ENCODE measurements around the gene RAPGEF1. TPM values are rescaled to one million over a fixed set of nuclear protein-coding genes. Genes with fewer than 3 reads are reported as not detected.

RAPGEF1 gene
- total and polyA plus RNA-seq, 2 of the 13 experiments (the other 11 are each of a cell fraction or from before 2014, with no cell fraction given) = 21.2 to 38.9 TPM

DNA sequence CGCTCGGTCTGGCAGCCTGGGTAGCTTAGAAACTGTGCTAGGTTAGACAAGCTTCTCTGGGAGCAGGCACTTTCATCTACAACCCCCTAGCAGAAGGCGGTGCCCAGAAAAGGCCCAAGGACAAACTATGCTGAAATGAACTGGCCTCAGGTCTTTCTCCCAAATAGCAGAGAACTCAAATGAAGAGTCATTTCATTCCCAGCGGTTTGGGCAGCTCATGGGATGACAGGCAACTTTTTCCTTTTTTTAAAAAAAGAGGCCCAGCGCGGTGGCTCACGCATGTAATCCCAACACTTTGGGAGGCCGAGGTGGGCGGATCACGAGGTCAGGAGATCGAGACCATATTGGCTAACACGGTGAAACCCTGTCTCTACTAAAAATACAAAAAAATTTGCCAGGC, 2.5 kb downstream of the RAPGEF1 start:
- CTCF ChIA-PET (ENCODE audit: low intra/inter-chr PET ratio, low total read pairs) = interaction anchor here (8.4 kb wide), 1 partner anchor 146 kb away, joined by 185 read pairs; no protein-coding TSS in a partner anchor
- H3K4me2 ChIP-seq (ENCODE audit: low read depth, low read length) = peak overlapping the region; percentile 66
- H4K20me1 ChIP-seq (ENCODE audit: insufficient read depth, low read length) = peaks cover 3% of the 10 kb centered on the region; the same call in 1 of the 2 replicates
- intact Hi-C loops (cut with micrococcal nuclease; ENCODE audit: unreplicated experiment) = no loop called here
- POLR2A ChIA-PET = interaction anchor here (0.9 to 1.1 kb wide), 2 partner anchors 131 to 134 kb away, joined by 3 to 4 read pairs; no protein-coding TSS in a partner anchor
- peak overlapping the region; percentile 53 for H3K27ac ChIP-seq (ENCODE audit: extremely low read length, insufficient read depth, low read length)
- no peaks in the 10 kb centered on the region for H3K9me3 ChIP-seq (ENCODE audit: low read length)
- in situ Hi-C loops (cut with HindIII; ENCODE audit: extremely low pct_ligation_motif_present, low pct_unique_long_range_greater_than_20kb) = loop anchor here (10.0 to 25.0 kb wide), 2 partner anchors 83 to 350 kb away; partner anchors contain the start of gene PRRC2B
- no peaks in the 10 kb centered on the region for H3K36me3 ChIP-seq (replicated peaks in 1 of 2; ENCODE audit: control insufficient read depth in 1 of 2, insufficient read depth in 2 of 2, low read length in 2 of 2)
- BruUV-seq (replicated peaks) = no TSS peak
- FAIRE-seq (no peak), ATAC-seq (no peak), DNase-seq (ENCODE audit: low spot score) (no peak)
- H3K9ac ChIP-seq (ENCODE audit: insufficient read depth, low read depth, low read length) = no peak overlapping the region
- TF ChIP-seq, protein P1, sequence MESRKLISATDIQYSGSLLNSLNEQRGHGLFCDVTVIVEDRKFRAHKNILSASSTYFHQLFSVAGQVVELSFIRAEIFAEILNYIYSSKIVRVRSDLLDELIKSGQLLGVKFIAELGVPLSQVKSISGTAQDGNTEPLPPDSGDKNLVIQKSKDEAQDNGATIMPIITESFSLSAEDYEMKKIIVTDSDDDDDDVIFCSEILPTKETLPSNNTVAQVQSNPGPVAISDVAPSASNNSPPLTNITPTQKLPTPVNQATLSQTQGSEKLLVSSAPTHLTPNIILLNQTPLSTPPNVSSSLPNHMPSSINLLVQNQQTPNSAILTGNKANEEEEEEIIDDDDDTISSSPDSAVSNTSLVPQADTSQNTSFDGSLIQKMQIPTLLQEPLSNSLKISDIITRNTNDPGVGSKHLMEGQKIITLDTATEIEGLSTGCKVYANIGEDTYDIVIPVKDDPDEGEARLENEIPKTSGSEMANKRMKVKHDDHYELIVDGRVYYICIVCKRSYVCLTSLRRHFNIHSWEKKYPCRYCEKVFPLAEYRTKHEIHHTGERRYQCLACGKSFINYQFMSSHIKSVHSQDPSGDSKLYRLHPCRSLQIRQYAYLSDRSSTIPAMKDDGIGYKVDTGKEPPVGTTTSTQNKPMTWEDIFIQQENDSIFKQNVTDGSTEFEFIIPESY (CRISPR knock-in tag; IDR thresholded peaks at IDR 0.05) = peak; percentile 35; the same call in 1 of the 2 replicates
- no peak for TF ChIP-seq NFE2L1 (CRISPR knock-in tag; IDR thresholded peaks at IDR 0.05; ENCODE audit: borderline replicate concordance)
- no peak for TF ChIP-seq ZNF766 (CRISPR knock-in tag; IDR thresholded peaks at IDR 0.05; ENCODE audit: borderline replicate concordance)
- peaks cover 64% of the 10 kb centered on the region for H3K4me1 ChIP-seq (ENCODE audit: insufficient read depth, low read length)
- no peaks in the 10 kb centered on the region for H3K27me3 ChIP-seq (ENCODE audit: control insufficient read depth in 1 of 2, insufficient read depth in 2 of 2, low read length in 2 of 2)
- 80% methylated on average over 12 of the region's 12 CpGs for WGBS (ENCODE audit: low lambda C conversion rate)
- H3K79me2 ChIP-seq (ENCODE audit: insufficient read depth, low read length) = peaks cover 60% of the 10 kb centered on the region
- H2AFZ ChIP-seq (ENCODE audit: low read length) = no peak overlapping the region
- H3K4me3 ChIP-seq (replicated peaks in 1 of 3; ENCODE audit: insufficient read depth in 1 of 3, low read depth in 2 of 3, low read length in 3 of 3) = peak overlapping the region in 1 of 3 experiments; percentile 37; a peak in 1 of 6 replicates

DNA sequence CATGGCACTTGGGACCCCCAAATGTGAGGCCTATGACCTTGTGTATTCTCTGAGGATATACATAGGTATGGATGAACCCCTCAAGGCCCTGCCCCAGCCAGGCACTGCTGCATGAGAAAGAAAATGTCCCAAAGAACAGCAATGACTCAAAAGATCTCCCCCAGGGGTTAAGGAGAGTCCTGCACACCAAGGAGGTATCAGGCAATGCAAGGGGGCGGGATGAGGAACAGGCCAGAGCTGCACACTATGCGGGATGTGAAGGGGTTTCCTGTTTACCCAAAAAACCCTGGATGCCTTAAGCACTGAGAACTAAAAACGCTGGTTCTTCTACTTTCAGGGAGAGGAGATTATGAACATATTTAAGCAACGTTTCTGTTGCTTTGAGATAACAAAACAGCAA, 3.4 kb downstream of the RAPGEF1 start:
- Histone ChIP-seq H3K27ac (ENCODE audit: extremely low read length, insufficient read depth, low read length) (peak overlapping the region; percentile 53), H3K4me2 (ENCODE audit: low read depth, low read length) (peak overlapping the region; percentile 66), H3K9me3 (ENCODE audit: low read length) (no peaks in the 10 kb centered on the region), H3K4me1 (ENCODE audit: insufficient read depth, low read length) (peaks cover 74% of the 10 kb centered on the region), H3K79me2 (ENCODE audit: insufficient read depth, low read length) (peaks cover 70% of the 10 kb centered on the region), H3K9ac (ENCODE audit: insufficient read depth, low read depth, low read length) (peak overlapping the region; percentile 42), H2AFZ (ENCODE audit: low read length) (no peak overlapping the region), H3K27me3 (ENCODE audit: control insufficient read depth in 1 of 2, insufficient read depth in 2 of 2, low read length in 2 of 2) (no peaks in the 10 kb centered on the region), H3K4me3 (replicated peaks in 1 of 3; ENCODE audit: insufficient read depth in 1 of 3, low read depth in 2 of 3, low read length in 3 of 3) (peak overlapping the region in 2 of 3 experiments; percentile 4 to 42; a peak in 3 of 6 replicates), H3K36me3 (replicated peaks in 1 of 2; ENCODE audit: control insufficient read depth in 1 of 2, insufficient read depth in 2 of 2, low read length in 2 of 2) (no peaks in the 10 kb centered on the region), H4K20me1 (ENCODE audit: insufficient read depth, low read length) (peaks cover 7% of the 10 kb centered on the region; the same call in 1 of the 2 replicates)
- in situ Hi-C loops (cut with HindIII; ENCODE audit: extremely low pct_ligation_motif_present, low pct_unique_long_range_greater_than_20kb) (loop anchor here (10.0 to 25.0 kb wide), 2 partner anchors 82 to 349 kb away; partner anchors contain the start of gene PRRC2B), intact Hi-C loops (cut with micrococcal nuclease; ENCODE audit: unreplicated experiment) (no loop called here)
- ATAC-seq (no peak), FAIRE-seq (no peak), DNase-seq (ENCODE audit: low spot score) (no peak)
- CTCF ChIA-PET (ENCODE audit: low intra/inter-chr PET ratio, low total read pairs) = no interaction called here
- POLR2A ChIA-PET = interaction anchor here (0.8 to 2.0 kb wide), 5 partner anchors 119 to 135 kb away, joined by 3 to 8 read pairs (median 4); no protein-coding TSS in a partner anchor
- WGBS (ENCODE audit: low lambda C conversion rate) = 79% methylated on average over 4 of the region's 4 CpGs
- BruUV-seq (replicated peaks) = no TSS peak
- TF ChIP-seq, protein P2, sequence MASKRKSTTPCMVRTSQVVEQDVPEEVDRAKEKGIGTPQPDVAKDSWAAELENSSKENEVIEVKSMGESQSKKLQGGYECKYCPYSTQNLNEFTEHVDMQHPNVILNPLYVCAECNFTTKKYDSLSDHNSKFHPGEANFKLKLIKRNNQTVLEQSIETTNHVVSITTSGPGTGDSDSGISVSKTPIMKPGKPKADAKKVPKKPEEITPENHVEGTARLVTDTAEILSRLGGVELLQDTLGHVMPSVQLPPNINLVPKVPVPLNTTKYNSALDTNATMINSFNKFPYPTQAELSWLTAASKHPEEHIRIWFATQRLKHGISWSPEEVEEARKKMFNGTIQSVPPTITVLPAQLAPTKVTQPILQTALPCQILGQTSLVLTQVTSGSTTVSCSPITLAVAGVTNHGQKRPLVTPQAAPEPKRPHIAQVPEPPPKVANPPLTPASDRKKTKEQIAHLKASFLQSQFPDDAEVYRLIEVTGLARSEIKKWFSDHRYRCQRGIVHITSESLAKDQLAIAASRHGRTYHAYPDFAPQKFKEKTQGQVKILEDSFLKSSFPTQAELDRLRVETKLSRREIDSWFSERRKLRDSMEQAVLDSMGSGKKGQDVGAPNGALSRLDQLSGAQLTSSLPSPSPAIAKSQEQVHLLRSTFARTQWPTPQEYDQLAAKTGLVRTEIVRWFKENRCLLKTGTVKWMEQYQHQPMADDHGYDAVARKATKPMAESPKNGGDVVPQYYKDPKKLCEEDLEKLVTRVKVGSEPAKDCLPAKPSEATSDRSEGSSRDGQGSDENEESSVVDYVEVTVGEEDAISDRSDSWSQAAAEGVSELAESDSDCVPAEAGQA (IDR thresholded peaks at IDR 0.05; ENCODE audit: low read depth) = no peak
- TF ChIP-seq, protein P2 (CRISPR knock-in tag; IDR thresholded peaks at IDR 0.05; ENCODE audit: borderline replicate concordance) = no peak
- TF ChIP-seq ZNF18 (CRISPR knock-in tag; IDR thresholded peaks at IDR 0.05; ENCODE audit: insufficient replicate concordance) = no peak
